Stimulated activated CD8-positive, alpha-beta memory T cell treated with anti-CD3 and anti-CD28 coated beads, Interleukin-12 subunit alpha, Interleukin-12 subunit beta, amount 100 ng/mL, for 1 hour (primary cell): ENCODE data around the gene CASP1.
"Not testable (repeated sequence)": the region's sequence is repeated elsewhere in the genome, so short reads cannot be mapped to it uniquely, and the experiment has no call there.

Source experiments
- DNase-seq: peaks from one replicate; pipeline ENCODE4 v3.0.0-alpha.2; 2020; ENCODE audit warnings: low read depth

CASP1 gene

GRCh38 chr11:105045676-105046296 is 10.8 kb upstream of the CASP1 start:
- DNase-seq, result no peak

DNA sequence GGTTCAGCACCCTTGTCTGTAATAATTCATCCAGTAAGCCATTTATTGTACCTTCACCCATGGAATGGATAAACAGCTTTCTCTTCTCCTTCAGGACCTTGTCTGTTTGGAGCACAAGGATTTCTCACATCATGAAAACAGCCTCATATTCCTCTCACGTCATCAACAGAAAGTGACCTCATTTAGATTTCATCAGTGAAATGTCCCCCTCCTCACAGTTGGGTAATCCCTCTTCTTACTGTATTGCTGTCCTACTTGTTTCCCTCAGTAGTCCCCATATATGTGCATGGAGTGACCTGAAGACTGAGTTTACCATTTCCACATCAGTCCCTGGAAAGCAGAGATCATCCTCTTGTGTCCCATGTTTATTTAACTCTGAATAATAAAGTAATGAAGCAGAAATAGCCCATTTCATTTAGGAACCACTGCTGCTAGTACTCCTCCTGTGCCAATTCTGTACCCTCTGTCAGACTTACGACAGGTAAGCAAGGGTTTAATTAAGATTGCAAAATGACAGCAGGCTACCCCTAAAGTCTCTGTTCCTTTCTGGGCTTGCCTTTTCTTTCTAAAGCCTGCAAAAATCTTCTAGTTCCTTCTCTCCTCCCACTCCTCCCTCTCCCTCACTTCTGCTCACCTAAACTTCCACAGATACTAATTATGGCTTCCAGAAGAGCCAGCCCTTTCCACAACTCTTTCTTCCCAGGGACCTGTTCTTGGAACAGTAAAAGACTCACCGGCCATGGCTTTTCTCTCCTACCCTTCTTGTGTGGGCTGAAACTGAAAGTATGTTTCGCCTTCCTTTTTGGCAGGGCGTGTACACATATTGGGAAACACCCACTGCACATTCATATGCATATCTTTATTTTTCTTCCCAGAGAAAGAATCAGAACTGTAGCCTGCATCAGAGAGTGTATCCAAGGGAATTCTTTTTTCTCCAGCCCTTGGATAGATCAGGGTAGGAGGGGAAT is 9.9 kb upstream of the CASP1 start, which contains the start of gene CARD16:
Gene CARD16 (minus strand): TSS at position 779 of the 968 bp plus-strand sequence. CDS start 38 bp downstream, at position 741.
- DNase-seq, result peak; percentile 10

DNA sequence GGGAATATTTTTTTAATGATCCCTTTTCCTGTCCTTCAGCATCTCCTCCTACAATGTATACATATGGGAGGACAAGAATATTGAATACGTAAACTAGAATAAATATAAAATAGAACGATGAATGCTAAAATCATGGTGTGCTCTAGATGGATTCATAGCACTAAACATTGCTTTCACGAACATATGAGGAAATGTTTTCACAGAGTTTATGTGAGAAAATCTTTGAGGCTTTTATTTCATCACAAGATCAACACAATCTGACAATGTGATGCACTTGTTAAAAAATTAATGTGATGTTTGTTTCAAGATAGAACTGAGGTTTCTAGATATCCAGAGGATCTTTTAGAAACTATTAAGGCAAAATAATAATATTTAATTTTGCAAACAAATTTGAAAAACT is 7.2 kb upstream of the CASP1 start:
- no peak for DNase-seq

DNA sequence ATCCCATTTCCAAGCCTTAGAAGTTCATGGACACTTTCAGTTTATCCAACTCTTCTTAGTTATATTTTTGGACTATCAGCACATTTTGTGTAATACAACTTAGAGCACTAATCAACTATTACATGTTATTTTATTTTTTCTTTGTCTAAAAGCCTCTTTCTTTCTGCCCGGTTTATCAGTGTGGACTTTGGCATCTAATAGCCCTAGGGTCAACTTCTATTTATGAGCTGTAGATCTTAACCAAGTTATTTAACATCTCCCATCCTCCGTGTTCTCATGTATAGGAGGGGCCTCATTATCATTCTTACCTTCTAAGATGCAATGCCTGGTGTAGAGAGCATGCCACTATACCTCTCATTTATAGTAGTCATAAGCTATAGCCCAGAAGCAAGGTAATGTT is 5.8 kb upstream of the CASP1 start:
- no peak for DNase-seq

DNA sequence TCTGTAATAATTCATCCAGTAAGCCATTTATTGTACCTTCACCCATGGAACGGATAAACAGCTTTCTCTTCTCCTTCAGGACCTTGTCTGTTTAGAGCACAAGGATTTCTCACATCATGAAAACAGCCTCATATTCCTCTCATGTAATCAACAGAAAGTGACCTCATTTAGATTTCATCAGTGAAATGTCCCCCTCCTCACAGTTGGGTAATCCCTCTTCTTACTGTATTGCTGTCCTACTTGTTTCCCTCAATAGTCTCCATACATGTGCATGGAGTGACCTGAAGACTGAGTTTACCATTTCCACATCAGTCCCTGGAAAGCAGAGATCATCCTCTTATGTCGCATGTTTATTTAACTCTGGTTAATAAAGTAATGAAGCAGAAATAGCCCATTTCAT is 556 bp downstream of the CASP1 start:
- not testable (repeated sequence) for DNase-seq

- no peak for DNase-seq
These were observed 1.2 kb downstream of the CASP1 start for GRCh38 chr11:105033781-105034180.

DNA sequence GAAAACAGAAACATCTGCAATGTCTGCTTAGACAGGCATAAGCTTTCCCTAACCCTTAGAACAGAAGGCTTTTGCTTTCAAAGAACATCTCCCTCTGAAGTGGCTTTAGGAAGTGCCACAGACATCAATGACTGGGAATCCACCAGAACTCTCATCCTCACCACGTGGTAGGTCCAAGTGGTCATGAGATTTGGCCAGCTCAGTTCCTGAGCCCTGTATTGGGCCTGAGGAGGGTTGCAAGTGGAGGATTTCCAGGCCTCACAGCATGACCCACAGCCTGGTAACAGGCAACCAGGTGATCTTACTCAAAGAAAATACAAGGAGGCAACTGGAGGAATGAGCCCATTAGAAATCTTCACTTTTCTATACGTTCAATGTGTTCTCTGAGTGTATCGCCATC is 1.6 kb downstream of the CASP1 start:
- no peak for DNase-seq

DNA sequence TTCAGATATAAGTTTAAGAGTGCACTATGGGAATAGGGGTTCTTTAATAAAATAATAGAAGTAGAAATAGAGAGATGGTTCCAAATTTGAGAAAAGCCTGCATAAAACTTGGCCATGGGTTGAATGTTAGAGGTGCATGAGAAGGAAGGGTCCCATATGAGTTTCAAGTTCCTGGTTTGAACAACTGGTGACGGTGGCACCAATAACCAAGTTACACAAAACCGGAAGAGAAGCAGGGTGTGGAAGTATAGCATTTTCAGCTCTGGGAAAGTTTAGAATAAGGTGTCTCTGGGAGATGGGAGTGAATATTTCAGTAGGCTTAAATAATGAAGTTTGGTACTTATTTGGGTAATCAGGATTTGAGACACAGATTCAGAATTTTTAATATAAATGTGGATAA is 2.4 kb downstream of the CASP1 start:
- no peak for DNase-seq

- no peak for DNase-seq
These were observed 7.3 kb downstream of the CASP1 start for GRCh38 chr11:105027678-105028077.

DNA sequence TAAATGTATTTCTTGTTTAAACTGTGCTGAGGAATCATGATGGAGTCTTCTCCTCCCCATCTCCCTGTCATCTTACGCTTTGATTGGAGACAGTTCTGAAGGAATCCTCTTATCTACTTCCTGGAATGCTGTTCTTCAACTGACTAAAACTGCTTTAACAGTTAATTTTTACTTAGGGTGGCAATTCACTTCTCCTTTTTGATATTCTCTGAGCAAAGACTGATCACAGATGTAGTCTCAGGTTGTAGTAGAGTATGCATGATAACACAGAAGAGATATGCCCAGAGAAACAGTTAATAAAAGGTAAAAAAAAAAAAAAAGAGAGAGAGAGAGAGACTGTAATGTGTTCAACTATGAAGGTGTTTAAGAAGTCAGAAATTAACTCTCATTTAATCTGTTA is 10.6 kb downstream of the CASP1 start:
- no peak for DNase-seq

- no peak for DNase-seq
These were observed 11.9 kb downstream of the CASP1 start, which contains the start of gene CASP5 for GRCh38 chr11:105023003-105023402. CASP5 (minus strand) TSS chr11:105023168; CDS start chr11:105023136, 32 bp downstream.

- no peak for DNase-seq
These were observed 12.4 kb downstream of the CASP1 start for GRCh38 chr11:105022527-105022926.

GRCh38 chr11:105007463-105007862 is 27.5 kb downstream of the CASP1 start:
- no peak for DNase-seq

- no peak for DNase-seq
These were observed 29.5 kb downstream of the CASP1 start for GRCh38 chr11:105005451-105005845.

DNA sequence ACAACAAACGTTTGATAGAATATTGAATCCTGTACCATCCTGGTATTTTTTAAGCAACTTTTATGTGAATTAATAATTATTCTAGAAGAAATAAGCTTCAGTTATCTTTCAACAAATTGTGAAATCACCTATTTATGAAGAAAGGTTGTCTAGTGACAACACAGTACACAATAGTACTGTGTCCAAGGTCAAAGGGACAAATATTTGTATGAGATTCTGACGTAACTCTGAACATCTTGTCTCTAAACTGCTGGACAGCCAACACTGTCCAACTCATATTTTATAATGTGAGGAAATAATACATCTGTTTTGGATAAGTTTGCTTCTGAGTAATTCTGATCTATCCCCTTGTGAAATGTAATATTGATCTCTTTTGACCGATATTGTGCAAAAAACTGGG is 30.9 kb downstream of the CASP1 start:
- no peak for DNase-seq

- DNase-seq, result no peak
These were observed 31.8 kb downstream of the CASP1 start for GRCh38 chr11:105003151-105003550.

GRCh38 chr11:105000797-105001196 is 34.1 kb downstream of the CASP1 start:
- peak; percentile 23 for DNase-seq

DNA sequence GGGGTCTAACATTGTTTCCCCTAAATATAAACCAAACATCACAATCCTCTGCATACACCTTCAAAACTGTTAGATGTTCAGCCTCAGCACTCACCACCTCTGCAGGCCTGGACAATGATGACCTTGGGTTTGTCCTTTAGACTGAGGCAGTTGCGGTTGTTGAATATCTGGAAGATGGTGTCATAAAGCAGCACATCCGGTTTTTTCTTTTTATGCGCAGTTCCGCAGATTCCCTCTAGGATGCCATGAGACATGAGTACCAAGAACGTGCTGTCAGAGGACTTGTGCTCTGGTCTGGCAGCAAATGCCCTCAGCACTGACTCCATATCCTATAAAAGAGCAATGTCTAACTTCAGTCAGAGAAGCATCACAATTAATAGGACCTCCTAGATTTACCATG is 34.8 kb downstream of the CASP1 start:
- no peak for DNase-seq

GRCh38 chr11:104999721-105000120 is 35.2 kb downstream of the CASP1 start:
- no peak for DNase-seq

- DNase-seq, result no peak
These were observed 37.7 kb downstream of the CASP1 start for GRCh38 chr11:104997288-104997687.

GRCh38 chr11:104995001-104995408 is 39.9 kb downstream of the CASP1 start:
- DNase-seq, result no peak

DNA sequence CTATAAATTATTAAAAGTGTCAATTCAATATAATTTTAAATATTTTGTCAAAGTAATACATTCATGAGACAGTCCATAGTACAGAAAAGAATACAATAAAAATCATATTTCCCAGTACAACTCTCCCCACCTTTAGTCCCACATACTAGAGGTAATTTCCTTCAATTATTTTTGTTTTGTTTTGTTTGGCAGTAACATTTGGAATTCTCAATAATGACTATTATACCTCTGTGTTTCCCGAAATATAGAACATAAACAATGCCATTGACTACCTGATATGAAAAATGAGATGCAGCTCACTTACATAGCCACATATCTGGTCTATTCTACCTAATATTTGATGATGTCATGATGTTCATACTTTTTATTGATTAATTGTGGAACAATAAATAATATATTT is 42.2 kb downstream of the CASP1 start:
- DNase-seq, result no peak

DNA sequence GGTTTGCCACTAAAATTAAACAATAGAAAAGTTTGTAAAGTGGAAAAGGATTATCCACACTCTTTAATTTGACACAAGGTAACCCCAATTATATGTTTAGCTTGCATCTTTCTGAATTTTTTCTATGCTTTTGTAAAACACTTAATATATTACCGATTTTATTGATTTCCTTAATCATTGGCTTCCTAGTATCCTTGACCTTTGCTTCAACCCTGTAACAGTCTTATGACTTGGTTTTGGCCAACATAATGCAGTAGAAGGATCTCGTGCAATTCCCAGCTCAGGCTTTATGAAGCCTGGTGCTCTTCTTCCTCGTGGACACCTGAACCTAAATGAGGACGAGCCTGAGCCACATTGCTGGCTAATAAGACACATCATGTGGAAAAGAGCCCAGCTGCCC is 43.0 kb downstream of the CASP1 start:
- no peak for DNase-seq
